GM21390 (cell line): ENCODE results near the gene WHRN.

Experiments
- ATAC-seq: cut with Tn5 transposase; IDR thresholded peaks from one replicate; pipeline ENCODE4 v1.9.1; 2021; ENCODE audit not compliant: unreplicated experiment

The WHRN gene

GRCh38 chr9:114493521-114494184 lies 11.6 kb downstream of the WHRN start:
- no peak for ATAC-seq

GRCh38 chr9:114492991-114493390 lies 12.3 kb downstream of the WHRN start:
- no peak for ATAC-seq

GRCh38 chr9:114491430-114492003 lies 13.8 kb downstream of the WHRN start:
- no peak for ATAC-seq

GRCh38 chr9:114489928-114490327 lies 15.3 kb downstream of the WHRN start:
- no peak for ATAC-seq

GRCh38 chr9:114488398-114489129 lies 16.7 kb downstream of the WHRN start:
- ATAC-seq: no peak

- ATAC-seq: peak; percentile 74
These were observed 17.5 kb downstream of the WHRN start for GRCh38 chr9:114487607-114488300.

GRCh38 chr9:114486205-114486963 lies 18.9 kb downstream of the WHRN start:
- ATAC-seq: no peak

- ATAC-seq: no peak
These were observed 20.3 kb downstream of the WHRN start for GRCh38 chr9:114484854-114485443.

GRCh38 chr9:114484215-114484853 lies 20.9 kb downstream of the WHRN start:
- no peak for ATAC-seq

- no peak for ATAC-seq
These were observed 21.8 kb downstream of the WHRN start for GRCh38 chr9:114483499-114483898.

- no peak for ATAC-seq
These were observed 22.7 kb downstream of the WHRN start for GRCh38 chr9:114482593-114482992.

GRCh38 chr9:114481789-114482188 lies 23.5 kb downstream of the WHRN start:
- ATAC-seq: no peak

GRCh38 chr9:114480746-114481435 lies 24.4 kb downstream of the WHRN start:
- no peak for ATAC-seq

- ATAC-seq: no peak
These were observed 26.4 kb downstream of the WHRN start for GRCh38 chr9:114478871-114479270.

GRCh38 chr9:114478459-114478858 lies 26.8 kb downstream of the WHRN start:
- ATAC-seq: no peak

- ATAC-seq: no peak
These were observed 27.6 kb downstream of the WHRN start for GRCh38 chr9:114477642-114478041.

GRCh38 chr9:114476891-114477469 lies 28.3 kb downstream of the WHRN start:
- no peak for ATAC-seq

GRCh38 chr9:114475412-114476135 lies 29.7 kb downstream of the WHRN start:
- ATAC-seq: no peak
